Peyer's patch (tissue), 4 donors: ENCODE data around the gene IFT52. TPM values are rescaled to one million over a fixed set of nuclear protein-coding genes. Genes with fewer than 3 reads are reported as not detected.

ENCODE experiments used
- DNase-seq, 3 donors: peaks; one replicate each; pipeline ENCODE4 v3.0.0-alpha.2; 2017 to 2019
- H3K27ac ChIP-seq, 4 donors: fragments of 200-600 bp; sonication (generic); one replicate each; pipeline ENCODE4 v1.5.1; 2016 to 2019
- H3K27me3 ChIP-seq, 2 donors: fragments of 200-600 bp; sonication (generic); one replicate each; pipeline ENCODE4 v1.5.1; 2019
- H3K36me3 ChIP-seq, 3 donors: fragments of 200-600 bp; sonication (generic); one replicate each; pipeline ENCODE4 v1.5.1; 2016 to 2019
- H3K4me1 ChIP-seq, 4 donors: fragments of 200-600 bp; sonication (generic); one replicate each; pipeline ENCODE4 v1.5.1; 2016 to 2019
- H3K4me3 ChIP-seq, 4 donors: fragments of 200-600 bp; sonication (generic); 1 replicate in 3 of 4; 2 replicates in 1 of 4; pipeline ENCODE4 v1.5.1; 2016 to 2019; ENCODE audit warnings: mild to moderate bottlenecking in 1 of 4
- H3K9me3 ChIP-seq, 4 donors: fragments of 200-600 bp; sonication (generic); one replicate each; pipeline ENCODE4 v1.5.1; 2016 to 2019; ENCODE audit warnings: mild to moderate bottlenecking in 1 of 4
- CTCF ChIP-seq, 6 experiments: fragments of 450-650 bp in 4 of 6; fragments of 200-600 bp in 2 of 6; sonication (generic) in 1 of 6; IDR thresholded peaks; one replicate each; pipeline ENCODE4 v1.5.1; 2017 to 2019; ENCODE audit warnings: antibody characterized with exemption in 6 of 6, mild to moderate bottlenecking in 3 of 6, moderate library complexity in 1 of 6
- POLR2A ChIP-seq, 2 donors: fragments of 450-650 bp; IDR thresholded peaks; one replicate each; pipeline ENCODE4 v1.5.1; 2017; ENCODE audit warnings: antibody characterized with exemption in 2 of 2, mild to moderate bottlenecking in 2 of 2, moderate library complexity in 2 of 2
- total RNA-seq, 4 donors: library from RNA; depleted of rRNA; stranded (reverse); fragments of >200 nt; gene quantifications; one replicate each; pipeline ENCODE4 v1.1.0, GENCODE V29; 2016

The IFT52 gene
- total RNA-seq, 4 donors from 2014 or later: 15.7 to 30.8 (median 17.0) TPM

GRCh38 chr20:43568706-43569105 is 22.0 kb upstream of the IFT52 start:
- H3K36me3 ChIP-seq: peaks cover 0 to 15% (median 0%) of the 10 kb centered on the region in 3 donors
- H3K4me3 ChIP-seq: no peak overlapping the region
- H3K27ac ChIP-seq: no peak overlapping the region
- no peaks in the 10 kb centered on the region for H3K4me1 ChIP-seq
- DNase-seq: no peak
- TF ChIP-seq POLR2A (IDR thresholded peaks at IDR 0.05): no peak
- TF ChIP-seq CTCF (IDR thresholded peaks at IDR 0.05): no peak
- no peaks in the 10 kb centered on the region for H3K27me3 ChIP-seq
- no peaks in the 10 kb centered on the region for H3K9me3 ChIP-seq

GRCh38 chr20:43569282-43569681 is 21.5 kb upstream of the IFT52 start:
- TF ChIP-seq POLR2A (IDR thresholded peaks at IDR 0.05) (no peak), CTCF (IDR thresholded peaks at IDR 0.05) (no peak)
- Histone ChIP-seq H3K36me3 (peaks cover 0 to 15% (median 0%) of the 10 kb centered on the region in 3 donors), H3K27ac (no peak overlapping the region), H3K4me1 (no peaks in the 10 kb centered on the region), H3K9me3 (no peaks in the 10 kb centered on the region), H3K4me3 (no peak overlapping the region), H3K27me3 (no peaks in the 10 kb centered on the region)
- no peak for DNase-seq

GRCh38 chr20:43570496-43570895 is 20.2 kb upstream of the IFT52 start:
- H3K9me3 ChIP-seq: no peaks in the 10 kb centered on the region
- TF ChIP-seq POLR2A (IDR thresholded peaks at IDR 0.05) (no peak), CTCF (IDR thresholded peaks at IDR 0.05) (peak in 2 of 6 experiments; percentile 21 to 25)
- no peak overlapping the region for H3K4me3 ChIP-seq
- H3K27ac ChIP-seq: no peak overlapping the region
- H3K27me3 ChIP-seq: no peaks in the 10 kb centered on the region
- peak in 1 of 3 donors; percentile 66 for DNase-seq
- peaks cover 0 to 9% (median 0%) of the 10 kb centered on the region in 3 donors for H3K36me3 ChIP-seq
- H3K4me1 ChIP-seq: no peaks in the 10 kb centered on the region

- H3K36me3 ChIP-seq: peaks cover 0 to 12% (median 0%) of the 10 kb centered on the region in 3 donors
- no peak for TF ChIP-seq CTCF (IDR thresholded peaks at IDR 0.05)
- TF ChIP-seq POLR2A (IDR thresholded peaks at IDR 0.05): no peak
These were observed 19.4 kb upstream of the IFT52 start for GRCh38 chr20:43571310-43571709.

GRCh38 chr20:43571771-43572170 is 19.0 kb upstream of the IFT52 start:
- Histone ChIP-seq H3K36me3 (peaks cover 0 to 16% (median 0%) of the 10 kb centered on the region in 3 donors), H3K4me1 (no peaks in the 10 kb centered on the region), H3K27me3 (no peaks in the 10 kb centered on the region), H3K27ac (no peak overlapping the region), H3K9me3 (no peaks in the 10 kb centered on the region), H3K4me3 (no peak overlapping the region)
- TF ChIP-seq POLR2A (IDR thresholded peaks at IDR 0.05) (no peak), CTCF (IDR thresholded peaks at IDR 0.05) (no peak)
- DNase-seq: no peak

More at GRCh38 chr20:43571310-43571709, 19.4 kb upstream of the IFT52 start:
- Histone ChIP-seq H3K4me1 (no peaks in the 10 kb centered on the region), H3K9me3 (no peaks in the 10 kb centered on the region), H3K4me3 (no peak overlapping the region), H3K27ac (no peak overlapping the region), H3K27me3 (no peaks in the 10 kb centered on the region)
- no peak for DNase-seq

- Histone ChIP-seq H3K36me3 (peaks cover 0 to 19% (median 0%) of the 10 kb centered on the region in 3 donors), H3K27ac (no peak overlapping the region), H3K4me1 (no peaks in the 10 kb centered on the region), H3K27me3 (no peaks in the 10 kb centered on the region), H3K9me3 (no peaks in the 10 kb centered on the region), H3K4me3 (no peak overlapping the region)
- TF ChIP-seq CTCF (IDR thresholded peaks at IDR 0.05) (no peak), POLR2A (IDR thresholded peaks at IDR 0.05) (no peak)
- no peak for DNase-seq
These were observed 17.8 kb upstream of the IFT52 start for GRCh38 chr20:43572891-43573290.
